Left forelimb (tissue), 1 donor: ENCODE results near the gene AP5M1.
"Not testable (repeated sequence)": the region's sequence is repeated elsewhere in the genome, so short reads cannot be mapped to it uniquely, and the experiment has no call there.

Experiments
- DNase-seq: peaks from one replicate; pipeline ENCODE4 v3.0.0-alpha.2; 2018; ENCODE audit warnings: low spot score

Gene AP5M1

DNA sequence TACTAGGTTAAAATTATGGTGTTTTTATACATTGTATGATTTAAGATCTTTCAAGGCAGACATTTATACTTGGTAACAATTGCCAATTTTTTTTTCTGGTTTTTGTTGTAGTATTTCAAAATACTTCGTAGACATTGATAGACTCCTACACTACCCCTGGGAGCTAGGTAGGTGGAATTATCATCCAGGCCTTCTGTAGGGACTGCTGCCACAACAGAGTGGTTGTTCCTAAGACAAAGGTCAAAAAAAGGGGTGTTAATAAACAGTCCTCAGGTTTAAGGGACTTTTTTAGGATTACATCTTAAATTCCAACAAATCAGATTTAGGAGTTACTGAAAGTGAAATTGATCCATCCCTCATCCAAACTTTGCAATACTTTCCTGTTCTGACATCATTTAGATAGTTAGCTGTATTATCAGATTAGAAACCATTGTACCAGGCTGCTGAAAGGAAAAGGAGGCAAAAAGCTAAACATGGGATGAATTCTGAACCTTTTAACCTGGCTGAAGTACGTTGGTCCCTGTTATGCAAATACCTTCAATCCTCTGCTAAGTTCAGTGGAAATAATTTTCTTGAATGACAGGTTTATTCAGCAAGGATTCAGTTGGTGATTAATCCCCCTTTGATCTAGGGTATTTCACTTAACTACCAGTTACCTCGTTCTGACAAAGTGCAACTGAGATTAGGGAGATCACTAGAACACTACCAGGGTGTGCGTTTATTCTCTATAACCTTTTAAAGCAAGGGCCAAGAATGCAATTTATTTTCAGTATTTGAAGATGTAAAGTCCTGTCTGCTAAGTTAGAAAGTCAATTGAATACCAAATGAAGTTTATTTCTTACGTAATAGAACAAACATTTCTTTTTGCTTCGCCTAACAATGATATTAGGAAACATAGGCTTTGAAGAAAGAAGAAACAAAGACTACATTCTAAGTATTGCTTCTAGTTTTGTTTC is 23.2 kb downstream of the AP5M1 start:
- no peak for DNase-seq

DNA sequence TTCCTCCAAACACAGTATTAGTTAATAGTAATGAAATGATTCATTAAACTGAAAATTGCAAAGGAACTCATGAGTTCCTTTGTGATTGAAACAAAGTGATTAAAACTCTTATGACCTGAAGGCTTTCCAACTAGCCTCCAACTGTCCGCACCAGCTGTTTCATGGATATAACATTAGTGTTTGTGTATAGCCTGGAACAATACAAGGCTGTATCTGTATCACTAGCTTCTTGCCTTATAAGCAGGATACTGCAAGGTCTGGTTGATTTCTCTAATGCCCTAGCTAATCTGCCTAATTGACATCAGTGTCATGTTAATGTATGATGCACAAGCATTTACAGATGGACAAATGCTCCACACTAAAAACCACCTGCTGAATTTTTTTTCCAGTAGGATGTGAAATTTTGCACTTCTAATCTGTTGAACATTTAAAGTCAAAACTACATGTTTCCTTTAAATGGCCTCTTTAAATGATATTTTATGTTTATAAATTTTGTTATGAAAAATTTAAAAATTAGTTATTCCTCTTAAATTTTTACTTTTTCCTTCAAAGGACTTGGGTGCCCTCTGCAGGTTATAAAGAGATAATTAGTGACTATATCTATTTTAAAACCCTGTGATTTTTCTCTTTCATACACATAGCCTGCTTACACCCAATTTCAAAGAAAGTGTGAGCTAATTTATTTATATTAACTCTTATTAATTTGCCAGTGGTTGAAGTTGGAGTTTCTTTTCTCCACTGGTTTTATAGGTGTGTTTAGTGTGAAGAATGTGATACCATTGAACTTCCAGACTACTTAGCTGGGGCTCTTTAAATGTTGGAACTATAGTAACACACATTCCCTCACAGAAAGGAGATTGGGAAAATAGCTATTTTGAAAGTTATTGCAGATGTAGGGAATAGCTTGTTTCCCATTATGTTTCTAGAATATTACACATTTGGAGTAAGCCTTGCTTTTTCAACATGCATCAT is 25.4 kb downstream of the AP5M1 start:
- no peak for DNase-seq

DNA sequence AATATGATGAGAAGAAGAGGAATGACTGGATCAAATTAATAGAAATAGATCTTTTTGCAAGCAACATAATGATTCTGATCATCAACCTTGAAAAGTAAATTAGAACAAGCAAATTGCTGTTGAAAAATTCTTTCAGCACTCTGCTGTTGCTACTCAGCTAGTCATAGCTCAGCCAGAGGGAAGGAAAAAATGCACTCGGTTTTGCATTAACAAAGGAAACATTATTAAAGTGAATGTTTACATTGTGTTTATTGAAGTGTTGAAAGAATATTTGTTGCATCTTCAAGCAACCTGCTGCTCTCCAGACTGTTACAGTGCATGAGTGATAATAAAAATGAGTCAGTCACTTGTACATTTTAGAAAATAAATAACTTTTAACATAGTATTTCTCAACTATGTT is 26.5 kb downstream of the AP5M1 start:
- DNase-seq, result no peak

DNA sequence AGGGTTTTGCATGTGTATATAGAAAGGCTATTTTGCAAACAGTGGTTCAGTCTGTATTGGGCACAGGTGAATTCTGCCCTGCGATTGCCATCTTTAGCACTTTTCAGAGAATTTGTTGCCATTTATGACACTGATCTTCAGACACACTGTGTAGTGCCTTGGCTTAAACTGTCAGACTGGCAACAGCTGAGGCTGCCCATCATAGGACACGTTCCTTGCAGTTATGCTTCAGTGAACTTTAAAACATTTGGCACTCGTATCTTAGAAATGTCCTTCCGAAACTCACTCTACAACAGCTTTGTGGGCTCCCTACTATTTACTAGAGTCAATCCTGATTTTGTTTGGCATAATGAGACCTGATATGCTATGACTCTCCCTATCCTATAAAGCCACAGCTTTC is 29.1 kb downstream of the AP5M1 start:
- DNase-seq, result no peak

DNA sequence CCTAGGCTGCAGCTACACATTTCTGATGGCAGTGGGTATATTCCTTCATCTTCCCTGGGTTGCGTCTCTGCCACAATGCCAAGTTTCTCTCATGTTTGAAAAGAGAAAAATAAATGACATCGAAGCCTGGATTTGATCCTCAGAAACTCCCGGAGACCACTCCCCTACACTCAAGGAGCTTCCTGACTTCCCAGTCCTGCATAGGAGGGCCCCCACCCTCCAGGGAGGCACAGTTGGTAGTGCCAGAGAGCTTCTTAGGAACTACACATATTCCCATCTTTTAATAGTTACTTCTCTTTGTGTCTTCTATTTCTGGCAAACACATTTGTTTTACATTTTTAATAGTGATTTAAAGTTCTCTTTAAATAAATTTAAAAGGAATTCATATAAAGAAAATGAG is 30.7 kb downstream of the AP5M1 start:
- no peak for DNase-seq

DNA sequence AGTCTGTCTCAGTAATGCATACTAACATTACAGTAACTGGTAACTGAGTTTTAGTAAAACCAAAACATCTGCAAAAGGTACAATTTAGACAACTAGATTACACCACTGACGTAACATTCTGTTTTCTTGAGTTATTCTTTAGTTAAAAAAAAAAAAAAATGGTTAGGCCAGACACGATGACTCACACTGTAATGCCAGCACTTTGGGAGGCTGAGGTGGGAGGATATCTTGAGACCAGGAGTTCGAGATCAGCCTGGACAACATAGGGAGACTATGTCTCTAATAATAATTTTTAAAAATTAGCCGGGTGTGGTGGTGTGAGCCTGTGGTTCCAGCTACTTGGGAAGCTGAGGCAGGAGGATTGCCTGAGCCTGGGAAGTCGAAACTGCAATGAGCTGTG is 34.1 kb downstream of the AP5M1 start:
- DNase-seq, result no peak

DNA sequence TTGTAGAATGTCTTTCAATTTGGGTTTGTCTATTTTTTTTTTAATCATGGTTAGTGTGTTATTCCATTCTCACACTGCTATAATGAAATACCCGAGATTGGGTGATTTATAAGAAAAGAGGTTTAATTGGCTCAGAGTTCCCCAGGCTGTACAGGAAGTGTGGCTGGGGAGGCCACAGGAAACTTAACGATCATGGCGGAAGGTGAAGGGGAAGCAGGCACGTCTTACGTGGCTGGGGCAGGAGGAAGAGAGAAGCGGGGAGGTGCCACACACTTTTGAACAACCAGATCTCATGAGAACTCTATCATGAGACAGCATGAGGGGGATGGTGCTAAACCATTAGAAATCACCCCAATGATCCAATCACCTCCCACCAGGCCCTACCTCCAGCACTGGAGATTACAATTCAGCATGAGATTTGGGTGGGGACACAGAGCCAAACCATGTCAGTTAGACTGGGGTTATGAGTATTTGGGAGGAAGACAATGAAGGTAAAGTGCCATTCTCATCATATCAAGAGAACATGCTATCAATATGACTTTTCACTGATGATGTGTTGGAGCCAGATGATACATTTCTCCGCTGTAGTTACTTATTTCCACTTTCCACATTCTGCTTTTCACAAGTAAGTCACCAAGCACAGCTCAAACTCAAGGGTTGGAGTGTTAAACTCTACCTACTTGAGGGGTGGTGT is 45.8 kb downstream of the AP5M1 start:
- DNase-seq, result no peak

DNA sequence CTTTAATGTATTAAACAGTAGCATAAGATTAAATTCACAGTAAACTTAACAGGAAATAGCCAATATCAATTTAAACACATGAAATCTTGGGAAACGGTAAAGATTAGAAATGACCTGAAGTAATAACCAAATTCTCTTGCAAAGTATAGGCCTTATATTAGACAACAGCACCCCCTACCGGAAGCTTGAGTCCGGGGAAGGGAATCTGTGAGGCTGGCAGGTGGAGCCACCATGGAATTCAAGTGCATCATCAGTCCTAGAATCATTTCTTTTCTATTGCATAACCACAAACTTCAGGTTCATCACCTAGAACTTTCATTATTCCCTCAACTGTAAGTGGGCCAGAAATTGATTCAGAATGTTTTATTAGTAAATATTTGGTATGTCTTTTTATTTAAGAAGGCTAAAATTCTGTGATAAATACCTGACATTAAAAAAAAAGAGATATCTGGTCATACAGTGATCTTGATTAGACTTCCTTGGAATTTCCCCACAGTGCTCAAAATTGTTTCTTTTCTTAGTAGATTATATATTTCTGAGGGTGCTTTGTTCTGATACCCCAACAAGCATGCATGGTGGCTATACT is 48.6 kb downstream of the AP5M1 start:
- peak; percentile 67 for DNase-seq

DNA sequence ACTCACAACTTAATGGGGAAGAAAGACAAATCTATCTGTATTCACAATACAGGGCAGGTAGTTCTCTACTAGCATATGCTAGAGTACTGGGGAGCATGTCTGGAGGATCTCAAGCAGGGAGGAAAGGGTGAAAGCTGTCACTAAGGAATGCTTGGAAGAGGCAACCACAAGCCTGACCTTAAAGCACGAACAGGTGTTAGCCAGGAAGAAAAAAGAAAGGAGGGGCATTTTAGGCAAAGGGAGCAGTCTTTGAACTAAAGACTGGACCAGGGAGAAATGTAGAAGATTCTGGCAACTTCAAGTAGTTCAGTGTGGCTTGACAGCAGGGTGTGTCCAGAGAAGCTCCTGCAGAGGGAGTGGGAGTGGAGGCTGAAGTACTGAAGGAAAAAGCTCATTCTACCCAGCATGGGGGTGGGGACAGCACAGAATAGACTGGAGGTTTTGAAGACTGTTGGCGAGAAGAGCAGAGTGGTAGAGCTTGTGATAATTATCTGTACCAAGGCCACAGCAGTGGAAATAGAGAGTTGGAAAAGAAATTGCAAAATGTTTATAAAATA is 50.9 kb downstream of the AP5M1 start:
- DNase-seq, result no peak

DNA sequence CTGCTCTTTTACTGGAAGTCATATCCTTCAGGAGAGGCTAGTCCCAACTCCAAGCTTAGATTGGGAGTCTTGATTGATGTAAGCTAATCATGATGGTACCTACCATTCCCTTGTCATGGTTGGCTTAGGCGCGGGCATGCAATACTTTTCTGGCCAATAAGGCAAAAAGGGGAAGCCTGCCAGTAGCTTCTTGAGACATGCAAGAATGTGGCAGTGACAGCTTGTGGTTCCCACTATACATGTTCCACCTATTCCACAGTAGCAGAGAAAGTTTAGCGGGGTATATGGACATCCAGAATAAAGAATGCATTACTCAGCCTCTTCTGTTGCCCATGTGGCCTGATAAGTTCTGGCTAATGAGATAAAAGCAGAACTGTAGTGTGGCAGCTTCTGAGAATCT is 55.0 kb downstream of the AP5M1 start:
- DNase-seq, result no peak

DNA sequence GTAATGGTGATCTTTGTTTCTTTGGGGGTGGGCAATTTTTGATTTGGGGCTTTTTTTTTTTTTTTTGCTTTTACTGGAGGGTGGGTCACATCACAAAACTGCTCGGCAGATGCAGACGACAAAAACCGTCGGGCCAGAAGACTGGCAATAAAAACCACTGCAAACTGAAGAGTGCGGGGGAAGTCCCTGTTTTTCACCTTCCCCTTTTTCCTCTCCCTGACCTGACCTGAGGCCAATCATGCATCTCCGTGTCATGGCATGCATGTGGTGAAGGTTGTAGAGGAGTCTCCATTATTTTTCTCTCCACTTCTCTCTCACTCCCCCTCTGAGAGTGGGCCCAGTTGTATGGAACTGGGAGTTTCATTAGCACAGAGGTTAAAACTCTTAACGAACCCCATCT is 57.5 kb downstream of the AP5M1 start:
- DNase-seq, result no peak

DNA sequence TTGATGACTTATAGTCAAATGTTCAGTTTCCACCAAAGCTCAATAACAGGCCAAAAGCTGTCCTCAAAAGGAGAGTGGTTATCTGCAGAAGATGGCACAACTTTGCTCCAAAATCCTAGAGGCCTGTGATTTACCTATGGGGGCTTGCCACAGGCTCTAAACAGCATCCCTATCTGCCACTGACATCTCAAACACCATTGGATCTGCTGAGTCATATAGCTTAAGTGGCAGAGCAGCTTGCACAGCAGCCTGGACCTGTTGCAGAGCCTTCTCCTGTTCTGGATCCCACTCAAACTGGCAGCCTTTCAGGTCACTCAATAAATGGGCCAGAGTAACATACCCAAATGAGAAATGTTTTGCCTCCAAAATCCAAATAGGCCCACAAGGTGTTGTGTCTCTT is 61.1 kb downstream of the AP5M1 start:
- no peak for DNase-seq

DNA sequence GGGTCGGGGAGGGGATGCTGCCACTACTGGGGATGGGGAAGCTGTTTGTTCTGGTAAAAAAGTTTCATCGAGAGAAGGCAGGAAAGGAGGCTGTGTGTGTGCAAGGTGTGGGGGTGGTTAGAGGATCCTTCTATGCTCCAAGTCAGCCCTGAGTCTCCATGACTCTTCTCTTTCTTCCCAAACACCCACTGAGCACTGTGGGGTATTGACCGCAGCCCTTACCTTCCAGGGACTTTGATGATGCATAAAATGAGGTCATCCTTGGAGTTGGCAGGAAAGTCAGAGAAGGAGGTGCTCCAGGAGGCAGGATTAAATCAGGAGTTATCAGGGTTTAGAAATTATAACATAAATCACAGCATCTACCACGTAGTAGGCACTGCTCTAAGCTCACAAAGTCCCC is 63.7 kb downstream of the AP5M1 start:
- DNase-seq, result not testable (repeated sequence)

DNA sequence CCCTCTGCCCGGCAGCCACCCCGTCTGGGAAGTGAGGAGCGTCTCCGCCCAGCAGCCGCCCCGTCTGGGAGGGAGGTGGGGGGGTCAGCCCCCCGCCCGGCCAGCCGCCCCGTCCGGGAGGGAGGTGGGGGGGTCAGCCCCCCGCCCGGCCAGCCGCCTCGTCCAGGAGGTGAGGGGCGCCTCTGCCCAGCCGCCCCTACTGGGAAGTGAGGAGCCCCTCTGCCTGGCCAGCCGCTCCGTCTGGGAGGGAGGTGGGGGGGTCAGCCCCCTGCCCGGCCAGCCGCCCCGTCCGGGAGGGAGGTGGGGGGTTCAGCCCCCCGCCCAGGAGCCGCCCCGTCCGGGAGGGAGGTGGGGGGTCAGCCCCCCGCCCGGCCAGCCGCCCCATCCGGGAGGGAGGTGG is 65.0 kb downstream of the AP5M1 start:
- DNase-seq, result not testable (repeated sequence)

DNA sequence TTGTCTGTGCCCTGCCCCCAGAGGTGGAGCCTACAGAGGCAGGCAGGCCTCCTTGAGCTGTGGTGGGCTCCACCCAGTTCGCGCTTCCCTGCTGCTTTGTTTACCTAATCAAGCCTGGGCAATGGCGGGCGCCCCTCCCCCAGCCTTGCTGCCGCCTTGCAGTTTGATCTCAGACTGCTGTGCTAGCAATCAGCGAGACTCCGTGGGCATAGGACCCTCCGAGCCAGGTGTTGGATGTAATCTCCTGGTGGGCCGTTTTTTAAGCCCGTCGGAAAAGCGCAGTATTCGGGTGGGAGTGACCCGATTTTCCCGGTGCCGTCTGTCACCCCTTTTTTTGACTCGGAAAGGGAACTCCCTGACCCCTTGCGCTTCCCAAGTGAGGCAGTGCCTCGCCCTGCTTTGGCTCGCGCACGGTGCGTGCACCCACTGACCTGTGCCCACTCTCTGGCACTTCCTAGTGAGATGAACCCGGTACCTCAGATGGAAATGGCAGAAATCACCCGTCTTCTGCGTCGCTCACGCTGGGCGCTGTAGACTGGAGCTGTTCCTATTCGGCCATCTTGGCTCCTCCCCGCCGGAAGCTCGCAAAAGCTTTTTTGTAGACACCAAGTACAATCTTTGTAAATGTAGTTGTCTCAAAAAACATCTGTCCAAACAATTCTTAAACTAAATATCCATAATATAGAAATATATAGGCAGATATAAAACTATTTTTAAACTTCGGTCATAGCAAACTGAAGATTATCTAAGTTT is 75.0 kb downstream of the AP5M1 start:
- DNase-seq, result not testable (repeated sequence)

DNA sequence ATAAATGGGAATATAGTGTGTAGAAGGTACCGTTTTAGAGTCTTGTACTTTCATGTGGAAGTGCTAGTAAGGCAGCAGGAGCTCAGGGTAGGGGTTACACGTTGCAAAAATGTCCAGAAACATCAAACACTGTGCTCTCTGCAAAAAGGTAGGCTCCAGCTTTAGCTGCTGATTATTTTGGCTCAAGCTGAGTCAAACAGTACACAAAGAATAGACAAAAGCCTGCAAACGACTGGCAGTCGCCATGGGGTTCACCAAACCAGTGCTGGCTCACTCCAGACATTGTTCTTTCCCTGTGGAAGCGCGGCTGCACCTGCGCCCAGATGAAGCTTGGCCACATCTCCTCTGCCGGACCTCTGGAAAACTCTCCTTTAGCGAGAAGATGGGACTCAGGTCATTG is 76.3 kb downstream of the AP5M1 start:
- DNase-seq, result no peak

DNA sequence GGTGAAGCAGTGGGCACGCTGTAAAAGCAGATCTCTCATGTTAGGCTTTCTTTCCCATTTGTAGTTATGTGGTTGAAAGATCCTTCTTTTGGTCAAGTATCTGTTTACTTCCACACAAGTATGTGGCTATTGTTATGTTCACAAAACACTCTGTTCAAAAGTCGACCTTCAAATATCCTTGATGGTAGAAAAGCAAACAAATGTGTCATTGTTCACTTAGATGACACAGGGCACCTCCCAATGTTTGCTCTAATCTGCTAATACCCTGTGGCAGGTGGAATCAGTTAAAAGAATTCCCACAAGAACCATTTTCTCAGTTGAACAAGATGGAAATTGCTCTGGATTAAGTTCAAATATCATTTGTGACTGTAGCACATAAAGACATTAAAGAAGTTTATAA is 78.0 kb downstream of the AP5M1 start:
- DNase-seq, result no peak
